Measurements from ENCODE around the gene GALNT18.

The GALNT18 gene

DNA sequence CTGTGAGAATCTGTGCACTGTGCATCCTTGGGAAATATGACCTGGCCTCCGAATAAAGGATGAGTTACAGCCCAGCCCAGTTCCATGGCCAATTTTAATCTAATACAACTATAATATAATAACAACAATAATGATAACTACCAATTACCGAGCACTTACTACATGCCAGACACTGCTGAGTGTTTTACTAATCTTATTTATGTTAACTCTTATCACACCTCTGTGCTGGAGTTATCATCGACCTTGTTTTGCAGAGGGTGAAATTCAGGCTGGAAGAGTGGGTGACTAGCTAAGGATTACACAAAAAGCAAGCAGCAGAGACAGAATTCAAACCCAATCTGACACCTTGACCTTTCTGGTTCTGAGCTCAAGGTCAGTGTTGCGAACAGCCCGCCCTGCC lies 83.9 kb downstream of the GALNT18 start:
- H3K27me3 ChIP-seq (ENCODE audit: control insufficient read depth in 1 of 2, insufficient read depth in 2 of 2, low read length in 2 of 2) = no peaks in the 10 kb centered on the region
- no peak overlapping the region for H3K27ac ChIP-seq (ENCODE audit: low read depth, low read length)
- H3K9me3 ChIP-seq (ENCODE audit: low read length) = no peaks in the 10 kb centered on the region
- H3K4me3 ChIP-seq (ENCODE audit: low read depth in 1 of 2, low read length in 2 of 2) = no peak overlapping the region
- no peaks in the 10 kb centered on the region for H3K36me3 ChIP-seq (ENCODE audit: insufficient read depth, low read length)
- no peak overlapping the region for H3K9ac ChIP-seq (ENCODE audit: low read length)
- H3K4me1 ChIP-seq (ENCODE audit: insufficient read depth, low read length) = peaks cover 57% of the 10 kb centered on the region

DNA sequence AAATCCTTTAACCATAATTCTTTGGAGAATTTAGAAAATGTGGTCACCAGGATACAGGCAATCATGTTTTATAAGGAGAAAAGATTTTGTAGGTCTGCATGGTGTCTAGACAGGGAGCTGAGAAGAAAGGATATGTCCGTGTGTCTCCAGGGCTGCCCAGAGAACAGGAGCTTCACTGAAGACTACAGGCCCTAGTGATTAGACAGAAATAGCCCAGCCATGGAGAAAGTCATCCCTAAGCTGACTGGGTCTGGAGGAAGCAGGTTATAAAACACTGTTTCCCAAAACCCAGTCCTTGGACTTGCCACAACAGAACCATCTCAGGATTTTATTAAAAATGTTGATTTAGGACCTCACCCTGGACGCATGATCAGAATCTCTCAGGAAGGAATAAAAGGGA lies 84.4 kb downstream of the GALNT18 start:
- Histone ChIP-seq H3K4me3 (ENCODE audit: low read depth in 1 of 2, low read length in 2 of 2) (no peak overlapping the region), H3K36me3 (ENCODE audit: insufficient read depth, low read length) (no peaks in the 10 kb centered on the region), H3K9me3 (ENCODE audit: low read length) (no peaks in the 10 kb centered on the region), H3K27ac (ENCODE audit: low read depth, low read length) (no peak overlapping the region), H3K9ac (ENCODE audit: low read length) (no peak overlapping the region), H3K27me3 (ENCODE audit: control insufficient read depth in 1 of 2, insufficient read depth in 2 of 2, low read length in 2 of 2) (no peaks in the 10 kb centered on the region), H3K4me1 (ENCODE audit: insufficient read depth, low read length) (peaks cover 62% of the 10 kb centered on the region)

DNA sequence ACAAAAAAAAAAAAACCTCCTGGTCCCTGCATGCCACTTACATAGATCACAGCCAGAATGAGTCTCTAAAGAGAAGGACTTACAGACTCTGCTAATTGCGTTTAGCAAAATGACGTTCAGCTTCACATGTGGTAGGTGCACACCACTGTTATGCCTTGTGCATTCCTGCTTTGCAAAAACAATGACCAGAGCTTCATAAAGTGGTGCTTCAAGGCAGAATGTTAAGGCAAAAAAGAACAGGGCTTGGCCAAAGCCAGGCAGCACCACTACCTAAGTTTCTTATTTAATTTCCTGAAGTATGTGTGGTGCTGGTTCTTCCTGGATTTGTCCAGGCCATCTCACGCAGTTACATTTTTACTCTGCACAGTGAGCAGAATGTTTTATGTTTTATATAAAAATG lies 85.2 kb downstream of the GALNT18 start:
- Histone ChIP-seq H3K9me3 (ENCODE audit: low read length) (no peaks in the 10 kb centered on the region), H3K4me3 (ENCODE audit: low read depth in 1 of 2, low read length in 2 of 2) (no peak overlapping the region), H3K27me3 (ENCODE audit: control insufficient read depth in 1 of 2, insufficient read depth in 2 of 2, low read length in 2 of 2) (no peaks in the 10 kb centered on the region), H3K4me1 (ENCODE audit: insufficient read depth, low read length) (peaks cover 62% of the 10 kb centered on the region), H3K9ac (ENCODE audit: low read length) (no peak overlapping the region), H3K36me3 (ENCODE audit: insufficient read depth, low read length) (no peaks in the 10 kb centered on the region), H3K27ac (ENCODE audit: low read depth, low read length) (no peak overlapping the region)

DNA sequence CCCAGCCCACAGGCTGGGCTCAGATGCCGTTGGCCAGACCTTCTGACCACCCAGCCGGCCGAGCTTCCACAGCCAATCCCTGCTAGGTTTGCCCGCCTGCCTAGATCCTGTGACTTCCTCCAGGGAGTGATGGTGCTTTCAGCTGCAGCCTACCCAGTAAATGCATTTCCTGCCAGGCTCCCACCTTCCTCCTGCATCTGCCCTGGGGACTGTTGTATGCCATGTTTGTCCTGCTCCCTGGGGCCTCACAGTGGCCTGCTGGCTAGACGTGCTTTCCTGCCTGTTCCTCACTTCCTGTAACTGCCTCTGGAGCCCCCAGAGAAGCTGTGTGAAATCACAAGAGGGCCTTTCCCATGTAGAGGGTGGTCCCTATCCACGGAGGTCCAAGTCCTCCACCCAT lies 86.2 kb downstream of the GALNT18 start:
- Histone ChIP-seq H3K4me1 (ENCODE audit: insufficient read depth, low read length) (peaks cover 72% of the 10 kb centered on the region), H3K27me3 (ENCODE audit: control insufficient read depth in 1 of 2, insufficient read depth in 2 of 2, low read length in 2 of 2) (no peaks in the 10 kb centered on the region), H3K9ac (ENCODE audit: low read length) (no peak overlapping the region), H3K4me3 (ENCODE audit: low read depth in 1 of 2, low read length in 2 of 2) (no peak overlapping the region), H3K9me3 (ENCODE audit: low read length) (no peaks in the 10 kb centered on the region), H3K36me3 (ENCODE audit: insufficient read depth, low read length) (no peaks in the 10 kb centered on the region), H3K27ac (ENCODE audit: low read depth, low read length) (no peak overlapping the region)

DNA sequence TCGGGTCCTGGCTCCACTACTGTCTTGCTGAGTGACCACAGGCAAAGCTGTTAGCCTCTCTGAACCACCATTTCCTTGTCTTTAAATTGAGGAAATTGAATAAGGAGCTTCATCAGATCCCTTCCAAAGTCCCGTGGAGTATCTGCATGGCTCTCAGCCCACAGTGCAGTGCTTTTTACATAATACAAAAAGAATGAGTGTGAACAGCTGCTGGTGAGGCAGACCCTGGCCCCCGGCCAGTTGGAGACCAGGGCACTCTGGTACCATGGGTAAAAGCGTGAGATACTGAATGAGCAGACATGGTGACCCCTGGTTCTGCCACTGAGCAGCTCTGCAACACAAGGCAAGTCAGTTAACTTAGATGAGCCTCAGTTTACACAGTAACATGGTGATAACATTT lies 86.8 kb downstream of the GALNT18 start:
- no peak overlapping the region for H3K27ac ChIP-seq (ENCODE audit: low read depth, low read length)

DNA sequence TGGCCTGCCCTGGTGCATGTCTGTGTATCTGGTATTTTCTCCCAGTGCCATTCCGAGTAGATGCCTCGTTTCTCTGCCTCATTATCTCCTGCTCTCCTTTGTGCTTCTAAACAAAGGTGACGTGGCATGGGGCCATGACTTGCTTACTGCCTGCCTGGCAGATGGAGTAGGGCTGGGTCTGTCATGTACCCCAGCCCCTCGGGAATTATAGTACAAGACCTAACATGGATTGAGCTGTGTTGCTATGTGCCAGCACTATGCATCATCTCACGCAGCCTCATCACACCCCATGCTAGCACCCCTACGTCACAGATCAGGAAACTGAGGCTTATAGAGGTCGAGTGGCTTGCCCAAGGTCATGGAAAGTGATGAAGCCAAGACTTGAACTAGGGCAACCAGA lies 88.1 kb downstream of the GALNT18 start:
- no peaks in the 10 kb centered on the region for H3K36me3 ChIP-seq (ENCODE audit: insufficient read depth, low read length)
- H3K27ac ChIP-seq (ENCODE audit: low read depth, low read length) = no peak overlapping the region
- H3K4me1 ChIP-seq (ENCODE audit: insufficient read depth, low read length) = peaks cover 64% of the 10 kb centered on the region
- no peaks in the 10 kb centered on the region for H3K27me3 ChIP-seq (ENCODE audit: control insufficient read depth in 1 of 2, insufficient read depth in 2 of 2, low read length in 2 of 2)
- H3K4me3 ChIP-seq (ENCODE audit: low read depth in 1 of 2, low read length in 2 of 2) = no peak overlapping the region
- H3K9ac ChIP-seq (ENCODE audit: low read length) = no peak overlapping the region
- no peaks in the 10 kb centered on the region for H3K9me3 ChIP-seq (ENCODE audit: low read length)

More for the DNA sequence above, 86.8 kb downstream of the GALNT18 start:
- Histone ChIP-seq H3K9me3 (ENCODE audit: low read length) (no peaks in the 10 kb centered on the region), H3K36me3 (ENCODE audit: insufficient read depth, low read length) (no peaks in the 10 kb centered on the region), H3K9ac (ENCODE audit: low read length) (no peak overlapping the region), H3K4me1 (ENCODE audit: insufficient read depth, low read length) (peaks cover 72% of the 10 kb centered on the region), H3K27me3 (ENCODE audit: control insufficient read depth in 1 of 2, insufficient read depth in 2 of 2, low read length in 2 of 2) (no peaks in the 10 kb centered on the region), H3K4me3 (ENCODE audit: low read depth in 1 of 2, low read length in 2 of 2) (no peak overlapping the region)

DNA sequence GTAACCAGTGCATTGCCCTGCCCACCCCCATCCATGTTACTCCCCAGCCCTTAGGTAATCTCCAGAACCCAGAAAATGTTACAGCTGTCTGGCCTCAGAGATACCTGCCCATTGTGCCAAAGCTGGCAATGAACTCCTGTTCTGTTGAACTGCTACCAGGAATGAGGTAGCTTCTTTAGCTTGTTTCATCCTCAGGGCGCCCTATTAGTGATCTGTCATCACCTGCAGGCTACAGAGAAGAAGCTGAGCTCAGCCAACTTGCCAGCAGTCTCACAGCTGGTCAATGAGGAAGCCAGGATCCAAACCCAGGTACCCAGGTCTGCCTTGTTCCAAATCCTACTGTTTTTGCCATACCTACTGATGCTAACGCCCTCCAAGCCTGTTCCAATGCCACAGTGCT lies 88.7 kb downstream of the GALNT18 start:
- H3K4me1 ChIP-seq (ENCODE audit: insufficient read depth, low read length) = peaks cover 57% of the 10 kb centered on the region
- H3K9ac ChIP-seq (ENCODE audit: low read length) = no peak overlapping the region
- H3K27ac ChIP-seq (ENCODE audit: low read depth, low read length) = no peak overlapping the region
- no peaks in the 10 kb centered on the region for H3K27me3 ChIP-seq (ENCODE audit: control insufficient read depth in 1 of 2, insufficient read depth in 2 of 2, low read length in 2 of 2)
- no peaks in the 10 kb centered on the region for H3K9me3 ChIP-seq (ENCODE audit: low read length)
- no peak overlapping the region for H3K4me3 ChIP-seq (ENCODE audit: low read depth in 1 of 2, low read length in 2 of 2)
- H3K36me3 ChIP-seq (ENCODE audit: insufficient read depth, low read length) = no peaks in the 10 kb centered on the region

DNA sequence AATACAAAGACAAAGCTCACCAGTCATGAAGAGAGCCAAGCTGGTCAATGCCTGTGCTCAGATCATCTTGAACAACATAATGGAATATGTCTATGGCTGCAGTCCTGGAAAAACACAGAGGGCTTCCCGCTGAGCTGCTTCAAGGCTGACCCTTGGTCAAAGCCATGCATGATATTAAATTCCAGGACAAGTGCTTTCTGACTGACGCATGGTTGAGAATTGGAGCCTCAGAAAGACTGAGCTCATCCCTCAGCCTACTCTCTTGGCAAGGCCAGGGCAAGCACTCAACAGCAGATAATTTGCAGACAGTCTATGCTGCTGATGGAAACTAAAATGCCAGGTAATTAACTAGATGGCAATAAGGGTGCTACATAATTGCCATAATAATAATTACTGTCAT lies 89.2 kb downstream of the GALNT18 start:
- no peaks in the 10 kb centered on the region for H3K27me3 ChIP-seq (ENCODE audit: control insufficient read depth in 1 of 2, insufficient read depth in 2 of 2, low read length in 2 of 2)
- no peak overlapping the region for H3K27ac ChIP-seq (ENCODE audit: low read depth, low read length)
- peaks cover 52% of the 10 kb centered on the region for H3K4me1 ChIP-seq (ENCODE audit: insufficient read depth, low read length)
- H3K36me3 ChIP-seq (ENCODE audit: insufficient read depth, low read length) = no peaks in the 10 kb centered on the region
- H3K4me3 ChIP-seq (ENCODE audit: low read depth in 1 of 2, low read length in 2 of 2) = no peak overlapping the region
- H3K9me3 ChIP-seq (ENCODE audit: low read length) = no peaks in the 10 kb centered on the region
- no peak overlapping the region for H3K9ac ChIP-seq (ENCODE audit: low read length)

DNA sequence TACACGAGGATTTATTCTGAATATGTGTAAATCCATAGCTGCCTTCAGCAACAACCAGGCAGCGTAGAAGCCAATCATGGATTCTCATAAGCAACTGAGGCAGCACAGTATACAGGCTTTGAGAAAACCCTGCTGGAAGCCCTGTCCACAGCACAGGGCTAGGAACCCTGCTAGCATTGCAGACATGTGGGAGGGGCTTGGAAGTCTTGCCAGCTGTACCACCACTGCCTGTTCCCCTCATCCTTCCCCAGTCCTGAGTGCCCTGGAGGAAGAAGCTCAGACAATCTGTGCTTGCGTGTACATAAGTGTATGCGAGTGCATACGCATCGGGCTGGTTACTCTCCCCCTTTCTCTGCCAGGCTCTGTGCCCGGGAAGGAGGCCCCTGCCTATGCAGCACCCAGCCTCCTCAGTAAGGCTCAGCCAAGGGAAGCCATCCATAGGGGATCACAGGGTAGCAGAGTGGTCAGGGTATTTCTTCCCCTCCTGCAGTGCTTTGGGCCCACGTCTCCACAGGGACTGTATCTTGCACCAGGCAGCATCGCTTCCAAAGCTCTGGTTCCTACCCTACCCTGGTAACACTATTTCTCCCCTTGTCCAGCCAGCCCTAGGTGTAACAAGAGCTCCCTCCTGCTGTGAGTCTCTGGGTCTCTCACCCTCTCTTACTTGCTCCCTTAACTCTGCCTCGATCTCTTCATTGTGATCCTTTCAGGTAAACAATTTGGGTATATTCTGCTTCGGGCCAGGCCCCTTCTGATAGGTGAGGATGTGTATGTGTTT lies 90.5 kb downstream of the GALNT18 start:
- Histone ChIP-seq H3K36me3 (ENCODE audit: insufficient read depth, low read length) (no peaks in the 10 kb centered on the region), H3K27ac (ENCODE audit: low read depth, low read length) (no peak overlapping the region), H3K9me3 (ENCODE audit: low read length) (no peaks in the 10 kb centered on the region), H3K4me1 (ENCODE audit: insufficient read depth, low read length) (peaks cover 39% of the 10 kb centered on the region), H3K4me3 (ENCODE audit: low read depth in 1 of 2, low read length in 2 of 2) (no peak overlapping the region), H3K27me3 (ENCODE audit: control insufficient read depth in 1 of 2, insufficient read depth in 2 of 2, low read length in 2 of 2) (no peaks in the 10 kb centered on the region), H3K9ac (ENCODE audit: low read length) (no peak overlapping the region)

DNA sequence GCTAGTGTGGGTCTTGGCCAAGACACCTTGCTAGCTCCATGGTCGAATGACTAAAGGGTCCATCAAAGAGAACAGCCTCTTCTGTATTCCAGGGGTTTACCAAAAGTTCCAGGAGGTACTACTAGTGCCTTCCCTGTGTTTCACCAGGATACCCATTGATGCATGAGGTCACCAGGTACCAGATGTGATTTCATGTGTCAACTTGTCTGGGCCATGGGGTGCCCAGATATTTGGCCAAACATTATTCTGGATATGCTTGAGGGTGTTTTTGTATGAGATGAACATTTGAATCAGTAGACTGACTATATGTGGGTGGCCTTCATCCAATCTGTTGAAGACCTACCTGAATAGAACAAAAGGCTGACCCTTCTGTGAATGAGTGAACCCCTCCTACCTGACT lies 92.8 kb downstream of the GALNT18 start:
- Histone ChIP-seq H3K4me3 (ENCODE audit: low read depth in 1 of 2, low read length in 2 of 2) (no peak overlapping the region), H3K9ac (ENCODE audit: low read length) (no peak overlapping the region), H3K9me3 (ENCODE audit: low read length) (no peaks in the 10 kb centered on the region), H3K4me1 (ENCODE audit: insufficient read depth, low read length) (peaks cover 22% of the 10 kb centered on the region), H3K36me3 (ENCODE audit: insufficient read depth, low read length) (no peaks in the 10 kb centered on the region), H3K27me3 (ENCODE audit: control insufficient read depth in 1 of 2, insufficient read depth in 2 of 2, low read length in 2 of 2) (no peaks in the 10 kb centered on the region), H3K27ac (ENCODE audit: low read depth, low read length) (no peak overlapping the region)

DNA sequence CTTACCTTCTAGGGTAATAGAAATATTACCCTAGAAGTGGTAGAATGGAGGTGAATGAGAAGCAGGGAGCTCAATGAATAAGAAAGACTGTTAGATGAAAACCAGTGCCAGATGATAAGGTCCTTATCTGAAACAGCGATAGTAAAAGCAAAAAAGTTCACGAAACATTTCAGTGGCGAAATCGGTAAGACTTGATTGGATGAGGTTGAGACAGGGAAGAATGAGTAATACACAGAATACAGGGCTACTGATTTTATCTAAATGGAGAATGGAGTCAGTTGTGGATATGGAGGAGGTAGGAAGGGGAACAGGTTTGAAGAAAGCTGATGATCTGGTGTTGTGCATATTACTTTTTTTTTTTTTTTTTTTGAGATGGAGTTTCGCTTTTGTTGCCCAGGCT lies 96.5 kb downstream of the GALNT18 start:
- no peaks in the 10 kb centered on the region for H3K9me3 ChIP-seq (ENCODE audit: low read length)
- no peak overlapping the region for H3K27ac ChIP-seq (ENCODE audit: low read depth, low read length)
- H3K36me3 ChIP-seq (ENCODE audit: insufficient read depth, low read length) = no peaks in the 10 kb centered on the region
- no peak overlapping the region for H3K9ac ChIP-seq (ENCODE audit: low read length)
- H3K4me1 ChIP-seq (ENCODE audit: insufficient read depth, low read length) = peaks cover 3% of the 10 kb centered on the region
- no peaks in the 10 kb centered on the region for H3K27me3 ChIP-seq (ENCODE audit: control insufficient read depth in 1 of 2, insufficient read depth in 2 of 2, low read length in 2 of 2)
- H3K4me3 ChIP-seq (ENCODE audit: low read depth in 1 of 2, low read length in 2 of 2) = no peak overlapping the region

DNA sequence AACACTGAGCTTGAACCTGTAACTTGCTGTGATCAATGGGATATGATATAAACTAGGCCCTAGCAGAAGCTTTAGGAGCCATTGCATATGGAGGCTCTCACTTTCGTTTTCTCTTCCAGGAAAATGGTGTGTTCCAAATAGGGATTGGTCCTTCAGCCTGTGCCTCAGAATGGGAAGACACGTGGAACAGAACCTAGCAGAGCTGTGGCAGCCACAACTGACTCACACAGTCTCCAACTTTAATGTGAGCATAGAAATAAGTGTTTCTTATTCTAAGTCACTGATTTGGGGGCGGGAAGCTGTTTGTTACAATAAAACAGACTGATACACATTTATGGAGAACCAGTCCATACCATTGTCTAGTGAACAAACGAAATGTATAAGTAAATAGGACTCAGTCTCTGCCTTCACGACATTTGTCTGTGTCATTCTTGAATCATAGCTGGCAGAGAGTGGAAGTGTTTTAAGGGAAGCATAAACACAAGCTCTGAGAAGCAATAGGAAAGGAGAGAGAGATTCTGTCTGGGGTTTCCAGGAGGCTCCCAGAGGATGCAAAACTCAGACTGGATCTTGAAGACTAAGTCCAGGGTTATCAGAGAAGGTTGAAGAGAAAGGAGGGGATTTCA lies 97.3 kb downstream of the GALNT18 start:
- H3K9me3 ChIP-seq (ENCODE audit: low read length) = no peaks in the 10 kb centered on the region
- no peak overlapping the region for H3K27ac ChIP-seq (ENCODE audit: low read depth, low read length)
- peaks cover 3% of the 10 kb centered on the region for H3K4me1 ChIP-seq (ENCODE audit: insufficient read depth, low read length)
- no peak overlapping the region for H3K9ac ChIP-seq (ENCODE audit: low read length)
- no peaks in the 10 kb centered on the region for H3K36me3 ChIP-seq (ENCODE audit: insufficient read depth, low read length)
- H3K27me3 ChIP-seq (ENCODE audit: control insufficient read depth in 1 of 2, insufficient read depth in 2 of 2, low read length in 2 of 2) = no peaks in the 10 kb centered on the region
- H3K4me3 ChIP-seq (ENCODE audit: low read depth in 1 of 2, low read length in 2 of 2) = no peak overlapping the region
